ENCODE data around the gene LGALS9C.
"Not testable (repeated sequence)": the region's sequence is repeated elsewhere in the genome, so short reads cannot be mapped to it uniquely, and the experiment has no call there.

LGALS9C gene

DNA sequence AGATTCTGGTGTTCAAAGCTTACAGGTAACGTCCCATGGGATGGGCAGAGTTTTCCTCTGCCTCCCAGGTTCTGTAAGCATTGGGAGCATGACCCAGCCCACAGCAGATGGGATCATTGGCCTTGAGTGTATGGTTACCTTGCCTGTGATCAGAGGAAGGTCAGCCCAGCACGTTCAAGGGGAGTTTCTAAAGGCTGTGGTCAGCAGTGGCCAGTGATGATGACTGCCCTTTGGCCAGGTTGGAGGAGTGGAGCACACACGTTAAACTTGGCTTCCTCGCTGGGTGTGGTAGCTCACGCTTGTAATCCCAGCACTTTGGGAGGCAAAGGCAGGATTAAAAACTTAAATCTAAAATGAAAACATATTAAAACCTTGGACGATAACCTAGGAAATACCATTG, 51.8 kb downstream of the LGALS9C start:
- in situ Hi-C loops (cut with HindIII; ENCODE audit: low sequenced_read_pairs), result not testable (repeated sequence)

GRCh38 chr17:18528899-18529500, 52.4 kb downstream of the LGALS9C start:
- in situ Hi-C loops (cut with HindIII; ENCODE audit: low sequenced_read_pairs), result not testable (repeated sequence)

GRCh38 chr17:18530405-18530804, 53.8 kb downstream of the LGALS9C start:
- in situ Hi-C loops (cut with HindIII; ENCODE audit: low sequenced_read_pairs), result not testable (repeated sequence)

GRCh38 chr17:18542234-18542633, 65.6 kb downstream of the LGALS9C start:
- in situ Hi-C loops (cut with HindIII; ENCODE audit: low sequenced_read_pairs), result not testable (repeated sequence)

- in situ Hi-C loops (cut with HindIII; ENCODE audit: low sequenced_read_pairs), result not testable (repeated sequence)
Observed at GRCh38 chr17:18542907-18543306, 66.3 kb downstream of the LGALS9C start.
